ENCODE results near the gene SLC17A3. TPM values are rescaled to one million over a fixed set of nuclear protein-coding genes. Genes with fewer than 3 reads are reported as not detected.
A peak's percentile ranks its signal among the peaks of the same experiment; 100 is the strongest.

Gene SLC17A3
- total and polyA plus RNA-seq, 2 donors from 2014 or later = 14.0 to 149 TPM

DNA sequence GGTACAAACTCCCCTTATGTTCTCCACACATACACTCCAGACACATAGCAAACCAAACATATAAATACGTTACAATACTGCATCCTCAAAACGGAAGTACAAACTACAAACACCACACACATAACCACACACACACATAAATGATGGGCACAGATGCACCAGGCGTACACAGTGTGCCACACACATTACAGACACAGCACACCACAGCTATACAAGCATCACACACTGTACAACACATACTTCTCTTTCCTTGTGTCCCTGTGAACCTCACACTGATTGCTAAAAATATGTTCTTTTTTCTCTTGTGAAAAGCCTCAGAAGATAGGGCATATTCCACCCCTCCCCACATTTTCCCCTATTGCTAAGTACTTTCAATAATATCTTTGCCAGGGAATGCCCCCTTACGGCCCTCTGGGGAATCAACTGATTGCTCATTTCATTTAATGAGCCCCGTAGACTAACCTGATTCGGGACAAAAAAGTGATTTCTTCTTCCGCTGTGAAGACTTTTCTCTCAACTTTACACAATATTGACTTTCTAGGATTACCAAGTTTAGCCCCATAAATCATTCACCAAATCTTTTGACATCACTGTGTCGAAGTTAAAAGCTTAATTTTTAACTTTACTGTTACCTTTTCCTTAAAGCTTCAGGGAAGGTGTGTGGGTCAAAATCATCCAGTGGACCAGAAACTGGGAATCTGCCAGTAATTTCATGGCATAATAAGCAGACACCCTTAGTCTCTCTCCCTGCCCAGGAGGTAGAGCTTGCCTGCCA is 42.3 kb downstream of the SLC17A3 start, which contains the start of gene SLC17A1:
TSS of gene SLC17A1 (minus strand) at position 521 of the 775 bp plus-strand sequence. CDS start 1,495 bp downstream, outside the sequence.
- H3K9ac ChIP-seq (ENCODE audit: low read length in 3 of 3) = peak within 1 kb of the TSS; percentile 38 to 88 (median 56)
- H3K4me3 ChIP-seq (ENCODE audit: low read length in 3 of 3) = peak within 1 kb of the TSS; percentile 76 to 96 (median 86)
- TF ChIP-seq, protein P1, sequence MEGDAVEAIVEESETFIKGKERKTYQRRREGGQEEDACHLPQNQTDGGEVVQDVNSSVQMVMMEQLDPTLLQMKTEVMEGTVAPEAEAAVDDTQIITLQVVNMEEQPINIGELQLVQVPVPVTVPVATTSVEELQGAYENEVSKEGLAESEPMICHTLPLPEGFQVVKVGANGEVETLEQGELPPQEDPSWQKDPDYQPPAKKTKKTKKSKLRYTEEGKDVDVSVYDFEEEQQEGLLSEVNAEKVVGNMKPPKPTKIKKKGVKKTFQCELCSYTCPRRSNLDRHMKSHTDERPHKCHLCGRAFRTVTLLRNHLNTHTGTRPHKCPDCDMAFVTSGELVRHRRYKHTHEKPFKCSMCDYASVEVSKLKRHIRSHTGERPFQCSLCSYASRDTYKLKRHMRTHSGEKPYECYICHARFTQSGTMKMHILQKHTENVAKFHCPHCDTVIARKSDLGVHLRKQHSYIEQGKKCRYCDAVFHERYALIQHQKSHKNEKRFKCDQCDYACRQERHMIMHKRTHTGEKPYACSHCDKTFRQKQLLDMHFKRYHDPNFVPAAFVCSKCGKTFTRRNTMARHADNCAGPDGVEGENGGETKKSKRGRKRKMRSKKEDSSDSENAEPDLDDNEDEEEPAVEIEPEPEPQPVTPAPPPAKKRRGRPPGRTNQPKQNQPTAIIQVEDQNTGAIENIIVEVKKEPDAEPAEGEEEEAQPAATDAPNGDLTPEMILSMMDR (IDR thresholded peaks at IDR 0.05; ENCODE audit: borderline replicate concordance, extremely low read depth, insufficient read depth) = no peak
- peak within 1 kb of the TSS; percentile 81 to 91 for H3K27ac ChIP-seq (ENCODE audit: low read depth in 2 of 2, low read length in 2 of 2)
- no peaks in the 10 kb centered on the region for H3K36me3 ChIP-seq (ENCODE audit: control insufficient read depth in 2 of 3, insufficient read depth in 3 of 3, low read length in 3 of 3)
- DNase-seq (peak in 2 of 5 donors; percentile 37 to 54), FAIRE-seq (peak; percentile 92)
- H3K9me3 ChIP-seq (ENCODE audit: control insufficient read depth in 2 of 3, insufficient read depth in 1 of 3, low read length in 3 of 3) = no peaks in the 10 kb centered on the region
- intact Hi-C loops (cut with DNase I) = no loop called here
- H3K27me3 ChIP-seq (ENCODE audit: control insufficient read depth, insufficient read depth, low read length) = no peaks in the 10 kb centered on the region
- peaks cover 0 to 5% (median 4%) of the 10 kb centered on the region in 3 donors for H3K4me1 ChIP-seq (ENCODE audit: control insufficient read depth in 2 of 3, insufficient read depth in 2 of 3, low read depth in 1 of 3, low read length in 3 of 3)

DNA sequence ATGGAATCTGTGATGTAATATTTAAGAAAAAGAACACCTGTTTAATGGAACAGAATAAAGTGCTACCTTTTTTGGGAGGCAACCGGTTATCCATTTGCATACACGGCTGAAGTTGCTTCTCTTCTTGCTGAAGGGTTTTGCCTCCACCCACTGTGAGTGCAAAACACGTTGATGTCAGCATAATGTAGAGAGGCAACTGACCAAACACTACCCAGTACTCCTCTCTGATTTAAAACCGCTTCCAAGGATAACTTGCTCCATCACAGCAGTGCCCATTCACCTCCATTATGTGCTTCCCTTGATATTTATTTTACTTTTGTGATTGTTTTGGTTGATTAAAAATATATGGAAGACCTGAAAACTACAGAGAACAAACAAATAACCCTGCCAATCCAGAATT is 43.6 kb downstream of the SLC17A3 start:
- Histone ChIP-seq H3K4me1 (ENCODE audit: control insufficient read depth in 2 of 3, insufficient read depth in 2 of 3, low read depth in 1 of 3, low read length in 3 of 3) (peaks cover 0 to 5% (median 2%) of the 10 kb centered on the region in 3 donors), H3K27me3 (ENCODE audit: control insufficient read depth, insufficient read depth, low read length) (no peaks in the 10 kb centered on the region), H3K36me3 (ENCODE audit: control insufficient read depth in 2 of 3, insufficient read depth in 3 of 3, low read length in 3 of 3) (peaks cover 0 to 6% (median 0%) of the 10 kb centered on the region in 3 donors), H3K9ac (ENCODE audit: low read length in 3 of 3) (peak overlapping the region in 2 of 3 donors; percentile 19 to 88), H3K4me3 (ENCODE audit: low read length in 3 of 3) (peak overlapping the region; percentile 4 to 96 (median 86)), H3K9me3 (ENCODE audit: control insufficient read depth in 2 of 3, insufficient read depth in 1 of 3, low read length in 3 of 3) (no peaks in the 10 kb centered on the region), H3K27ac (ENCODE audit: low read depth in 2 of 2, low read length in 2 of 2) (peak overlapping the region; percentile 81 to 91)
- FAIRE-seq (no peak), DNase-seq (peak in 1 of 5 donors; percentile 11)
- intact Hi-C loops (cut with DNase I) = no loop called here
- TF ChIP-seq, protein P1 (IDR thresholded peaks at IDR 0.05; ENCODE audit: borderline replicate concordance, extremely low read depth, insufficient read depth) = no peak

DNA sequence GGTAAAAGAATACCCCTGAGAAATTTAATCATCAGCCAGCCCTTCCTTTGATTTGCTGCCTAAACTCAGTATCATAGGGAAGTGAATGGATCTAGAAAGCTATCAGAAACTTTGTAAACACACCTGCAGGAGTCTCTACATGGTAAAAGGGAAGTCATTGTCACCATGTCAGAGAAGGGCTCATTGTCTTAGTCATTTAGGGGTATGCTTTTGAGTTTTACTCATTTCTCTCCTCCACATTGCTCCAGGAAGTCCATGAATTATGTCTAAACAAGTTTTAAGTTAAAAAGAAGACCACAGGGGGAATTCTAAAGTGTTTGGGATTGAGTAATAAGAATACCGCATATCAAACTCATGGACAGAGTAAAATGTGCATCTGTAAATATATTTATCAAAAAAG is 44.7 kb downstream of the SLC17A3 start:
- Histone ChIP-seq H3K9ac (ENCODE audit: low read length in 3 of 3) (no peak overlapping the region), H3K9me3 (ENCODE audit: control insufficient read depth in 2 of 3, insufficient read depth in 1 of 3, low read length in 3 of 3) (no peaks in the 10 kb centered on the region), H3K27ac (ENCODE audit: low read depth in 2 of 2, low read length in 2 of 2) (peak overlapping the region in 1 of 2 donors; percentile 8), H3K4me3 (ENCODE audit: low read length in 3 of 3) (peak overlapping the region in 2 of 3 donors; percentile 59 to 96), H3K36me3 (ENCODE audit: control insufficient read depth in 2 of 3, insufficient read depth in 3 of 3, low read length in 3 of 3) (peaks cover 0 to 6% (median 0%) of the 10 kb centered on the region in 3 donors), H3K27me3 (ENCODE audit: control insufficient read depth, insufficient read depth, low read length) (no peaks in the 10 kb centered on the region), H3K4me1 (ENCODE audit: control insufficient read depth in 2 of 3, insufficient read depth in 2 of 3, low read depth in 1 of 3, low read length in 3 of 3) (peaks cover 0 to 5% (median 2%) of the 10 kb centered on the region in 3 donors)
- FAIRE-seq (no peak), DNase-seq (no peak)
- intact Hi-C loops (cut with DNase I) = no loop called here
- TF ChIP-seq, protein P1 (IDR thresholded peaks at IDR 0.05; ENCODE audit: borderline replicate concordance, extremely low read depth, insufficient read depth) = no peak

Data from kidney (tissue), 14 donors.